Measurements from ENCODE around the gene PROK1.
"Not testable (repeated sequence)": the region's sequence is repeated elsewhere in the genome, so short reads cannot be mapped to it uniquely, and the experiment has no call there.

PROK1 gene, protein sequence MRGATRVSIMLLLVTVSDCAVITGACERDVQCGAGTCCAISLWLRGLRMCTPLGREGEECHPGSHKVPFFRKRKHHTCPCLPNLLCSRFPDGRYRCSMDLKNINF

DNA sequence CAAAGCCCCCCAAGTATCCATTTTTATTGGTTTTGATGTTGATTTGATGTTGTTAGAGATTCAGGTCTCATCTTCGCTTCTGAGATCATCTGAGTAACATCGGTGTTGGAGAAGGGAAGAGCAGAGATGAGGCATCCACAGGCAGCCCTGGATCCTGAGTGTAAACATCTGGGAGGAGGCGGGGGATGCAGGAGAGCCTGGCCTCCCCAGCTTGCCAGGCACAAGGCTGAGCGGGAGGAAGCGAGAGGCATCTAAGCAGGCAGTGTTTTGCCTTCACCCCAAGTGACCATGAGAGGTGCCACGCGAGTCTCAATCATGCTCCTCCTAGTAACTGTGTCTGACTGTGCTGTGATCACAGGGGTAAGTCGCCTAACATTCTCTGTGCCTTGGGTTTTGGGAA, at the start of gene PROK1:
PROK1 (plus strand) TSS at position 221 of the 400 bp plus-strand sequence; CDS start at position 289, 68 bp downstream.
- DNase-seq (ENCODE audit: low spot score): no peak

DNA sequence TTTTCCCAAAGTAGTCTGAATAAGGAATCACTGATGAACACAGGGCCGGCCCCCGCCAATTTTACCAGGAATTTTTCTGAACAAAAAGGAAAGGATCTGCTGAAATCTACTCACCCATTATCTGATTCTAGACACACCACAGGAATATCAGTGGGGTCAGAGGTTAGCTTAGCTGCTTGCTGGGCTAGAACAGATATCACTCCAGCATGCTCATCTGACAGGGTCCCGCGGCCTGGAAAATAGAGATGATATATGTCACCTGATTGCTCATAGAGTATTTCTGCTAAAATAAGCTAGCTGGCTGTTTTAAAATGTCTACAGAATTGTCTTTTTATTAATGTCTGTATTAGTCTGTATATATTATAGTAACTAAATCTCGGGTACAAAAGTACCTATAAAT, 47.1 kb upstream of the PROK1 start:
- no peak for DNase-seq (ENCODE audit: low spot score)

DNA sequence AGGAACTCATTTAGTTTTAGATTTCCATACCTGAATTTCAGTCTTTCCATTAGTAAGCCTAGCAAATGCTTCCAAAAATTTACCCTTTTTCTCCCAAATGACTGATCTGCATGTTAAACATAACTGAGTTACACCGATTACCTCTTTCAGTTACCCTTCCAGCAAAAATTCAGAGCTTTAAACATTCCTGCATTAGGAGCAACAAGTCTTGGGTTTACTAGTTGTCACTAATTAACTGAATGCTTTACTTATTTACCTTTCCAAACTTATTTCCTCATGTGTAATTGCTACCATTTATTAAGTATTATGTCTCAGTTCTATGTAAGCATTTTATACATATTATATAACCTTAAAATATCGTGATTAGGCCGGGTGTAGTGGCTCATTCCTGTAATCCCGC, 46.5 kb upstream of the PROK1 start:
- no peak for DNase-seq (ENCODE audit: low spot score)

DNA sequence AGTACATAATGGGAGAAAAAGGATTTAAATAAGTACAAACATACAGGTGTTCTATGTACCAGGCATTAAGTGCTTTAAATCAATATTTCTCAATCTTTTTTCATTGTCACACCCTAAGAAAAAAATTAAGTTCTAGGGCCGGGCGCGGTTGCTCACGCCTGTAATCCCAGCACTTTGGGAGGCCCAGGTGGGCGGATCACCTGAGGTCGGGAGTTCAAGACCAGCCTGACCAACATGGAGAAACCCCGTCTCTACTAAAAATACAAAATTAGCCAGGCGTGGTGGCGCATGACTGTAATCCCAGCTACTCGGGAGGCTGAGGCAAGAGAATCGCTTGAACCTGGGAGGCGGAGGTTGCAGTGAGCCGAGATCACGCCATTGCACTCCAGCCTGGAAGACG, 44.5 kb upstream of the PROK1 start:
- DNase-seq (ENCODE audit: low spot score): not testable (repeated sequence)

DNA sequence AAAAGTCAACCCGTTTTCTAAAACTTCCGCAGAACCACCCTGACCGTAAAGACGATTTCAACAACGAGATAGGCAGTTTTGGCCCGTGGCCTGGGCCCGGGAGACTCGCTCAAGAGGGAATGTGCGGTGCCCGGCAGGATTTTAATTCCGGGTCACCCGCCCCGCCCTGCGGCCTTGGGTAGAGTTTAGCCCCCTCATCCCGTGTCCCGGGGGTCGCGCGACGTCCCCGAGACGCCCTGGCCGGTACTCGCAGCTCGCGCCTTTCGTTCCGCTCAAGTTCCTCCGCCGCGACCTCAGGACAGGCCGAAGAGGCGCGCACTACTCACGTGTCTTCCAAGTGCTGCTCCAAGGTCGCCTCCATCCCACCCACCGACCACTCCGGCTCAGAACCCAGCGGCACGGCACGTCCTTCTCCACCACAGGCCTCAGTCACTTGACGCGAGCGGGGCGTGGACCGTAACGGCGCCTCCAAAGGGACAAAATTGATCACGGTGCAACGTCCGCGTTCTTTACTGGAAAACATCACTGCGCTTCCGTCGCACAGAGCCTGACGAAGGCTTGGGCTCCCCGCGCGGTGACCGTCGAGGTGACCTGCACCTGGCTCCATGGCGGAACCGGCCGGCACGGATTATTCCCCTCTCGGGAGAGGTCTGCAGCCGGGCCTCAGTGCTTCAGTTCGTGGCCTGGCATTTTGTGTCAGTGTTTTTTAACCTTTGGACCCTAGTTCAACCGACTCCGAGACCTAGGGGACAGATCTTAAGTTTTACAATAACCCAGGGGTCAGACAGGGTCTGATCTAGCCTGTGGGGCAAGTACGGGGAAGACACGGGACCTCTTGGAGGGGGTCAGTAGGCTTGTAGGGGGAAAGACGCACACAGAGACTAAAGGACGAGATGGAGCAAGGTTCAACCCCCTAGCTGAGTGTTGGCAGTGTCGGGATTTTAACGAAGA, 43.4 kb upstream of the PROK1 start, which contains the start of gene LAMTOR5:
LAMTOR5 (minus strand) TSS at position 435 of the 951 bp plus-strand sequence; CDS start at position 361, 74 bp downstream.
- peak; percentile 86 for DNase-seq (ENCODE audit: low spot score)

DNA sequence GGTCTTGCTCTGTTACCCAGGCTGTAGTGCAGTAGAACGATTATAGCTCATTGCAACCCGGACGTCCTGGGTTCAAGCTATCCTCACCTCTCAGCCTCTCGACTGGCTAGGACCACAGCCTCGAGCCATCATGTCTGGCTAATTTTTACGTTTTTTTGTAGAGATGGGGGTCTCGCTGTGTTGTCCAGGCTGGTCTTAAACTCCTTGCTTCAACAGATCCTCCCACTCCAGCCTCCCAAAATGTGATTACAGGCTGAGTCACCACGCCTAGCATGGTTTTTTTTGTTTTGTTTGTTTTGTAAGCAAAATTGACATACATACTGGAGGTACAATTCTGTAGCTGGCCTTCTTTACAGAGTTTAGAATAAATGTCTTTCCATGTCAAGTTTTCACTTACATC, 42.5 kb upstream of the PROK1 start:
- DNase-seq (ENCODE audit: low spot score): no peak

DNA sequence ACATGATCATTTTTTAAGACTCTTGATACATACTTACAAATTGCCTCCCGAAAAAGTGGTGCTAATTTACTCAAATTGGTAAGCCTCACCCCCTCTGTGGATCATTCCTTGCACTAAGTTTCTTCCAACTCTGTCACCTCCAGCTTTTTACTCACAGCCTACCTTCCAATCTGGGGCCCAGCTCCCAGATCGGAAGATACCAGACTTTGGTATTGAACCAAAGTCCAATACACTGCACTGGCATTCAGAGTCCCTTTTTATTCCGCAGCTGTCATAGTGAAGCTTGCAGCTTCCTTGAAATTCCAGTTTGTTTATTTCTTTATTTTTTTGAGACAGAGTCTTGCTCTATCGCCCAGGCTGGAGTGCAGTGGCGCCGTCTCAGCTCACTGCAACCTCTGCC, 41.6 kb upstream of the PROK1 start:
- DNase-seq (ENCODE audit: low spot score): no peak

DNA sequence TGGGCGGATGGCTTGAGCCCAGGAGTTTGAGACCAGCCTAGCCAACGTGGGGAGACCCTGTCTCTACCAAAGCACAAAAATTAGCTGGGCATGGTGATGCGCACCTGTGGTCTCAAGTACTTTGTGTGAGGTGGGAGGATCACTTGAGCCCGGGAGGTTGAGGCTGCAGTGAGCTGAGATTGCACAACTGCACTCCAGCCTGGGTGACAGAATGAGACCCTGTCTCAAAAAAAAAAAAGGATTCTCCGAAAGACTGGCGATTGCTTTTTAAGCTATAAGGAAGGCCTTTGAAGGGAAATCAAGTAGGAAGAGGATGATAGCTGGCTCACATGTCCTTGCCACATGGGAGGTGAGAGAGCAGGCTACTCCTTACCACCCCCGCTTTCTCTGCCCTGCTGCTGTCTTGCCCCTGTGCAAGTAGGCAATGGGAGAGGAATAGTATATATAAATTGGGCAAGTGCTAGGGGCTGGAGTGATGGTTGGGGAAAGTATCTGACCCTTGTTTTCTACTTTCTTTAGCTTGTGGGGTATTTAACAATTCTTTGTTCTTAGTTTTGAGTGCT, 39.7 kb upstream of the PROK1 start:
- DNase-seq (ENCODE audit: low spot score): no peak

DNA sequence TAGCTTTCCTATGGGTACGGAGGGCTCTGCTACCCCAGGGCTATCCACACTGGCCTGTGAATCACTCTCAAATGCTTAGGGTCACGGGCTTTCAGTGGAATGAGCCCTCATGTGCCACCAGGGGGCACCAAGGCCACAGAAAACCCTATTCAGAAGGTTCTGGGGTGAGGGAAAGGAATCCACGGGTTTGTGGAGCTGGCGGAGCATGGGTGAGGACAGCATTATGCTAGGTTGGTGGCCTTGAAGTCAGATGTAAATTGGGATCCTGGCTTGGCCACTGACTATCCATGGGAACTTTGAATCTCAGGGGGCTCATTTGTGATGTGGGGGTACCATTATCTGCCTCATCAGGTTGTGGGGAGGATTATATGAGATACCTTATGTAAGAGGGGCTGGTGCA, 38.4 kb upstream of the PROK1 start:
- peak; percentile 79 for DNase-seq (ENCODE audit: low spot score)

DNA sequence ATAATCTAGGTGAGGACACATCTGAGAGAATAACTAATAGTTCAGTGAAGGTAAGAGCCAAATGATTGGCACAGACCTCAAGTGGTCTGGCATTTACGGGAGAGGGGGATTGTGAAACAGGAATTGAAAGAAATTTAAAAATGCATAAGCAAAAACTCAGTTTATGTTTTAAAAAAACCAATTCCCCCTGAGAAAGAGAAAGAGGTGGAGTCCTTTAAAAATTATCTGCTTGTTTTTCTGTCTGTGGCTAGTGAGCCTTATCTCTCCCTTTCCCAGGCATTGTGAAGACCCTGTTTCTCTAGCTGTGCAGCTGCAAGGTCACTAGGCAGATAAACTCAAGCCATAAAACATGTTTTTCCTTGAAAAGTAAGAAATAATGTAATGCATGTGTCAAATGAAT, 37.9 kb upstream of the PROK1 start:
- not testable (repeated sequence) for DNase-seq (ENCODE audit: low spot score)

DNA sequence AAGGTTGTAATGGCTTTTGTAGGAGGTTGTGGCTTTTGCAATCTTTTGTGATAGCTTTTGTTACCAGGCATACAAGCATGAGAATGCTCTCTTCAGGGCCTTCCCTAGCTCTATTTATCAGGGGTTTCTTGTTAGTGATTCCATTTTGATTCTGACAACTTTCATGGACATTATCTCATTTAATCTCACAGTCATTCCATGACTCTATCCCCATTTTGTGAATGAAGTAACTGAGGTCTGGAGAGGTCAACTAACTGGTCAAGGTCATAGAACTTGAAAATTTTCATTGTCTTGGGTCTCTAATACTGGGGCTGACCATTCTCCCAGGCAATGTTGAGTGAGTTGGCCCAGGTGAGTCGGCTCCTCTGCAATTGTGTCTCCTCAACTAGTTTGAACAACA, 32.2 kb upstream of the PROK1 start:
- DNase-seq (ENCODE audit: low spot score): no peak

DNA sequence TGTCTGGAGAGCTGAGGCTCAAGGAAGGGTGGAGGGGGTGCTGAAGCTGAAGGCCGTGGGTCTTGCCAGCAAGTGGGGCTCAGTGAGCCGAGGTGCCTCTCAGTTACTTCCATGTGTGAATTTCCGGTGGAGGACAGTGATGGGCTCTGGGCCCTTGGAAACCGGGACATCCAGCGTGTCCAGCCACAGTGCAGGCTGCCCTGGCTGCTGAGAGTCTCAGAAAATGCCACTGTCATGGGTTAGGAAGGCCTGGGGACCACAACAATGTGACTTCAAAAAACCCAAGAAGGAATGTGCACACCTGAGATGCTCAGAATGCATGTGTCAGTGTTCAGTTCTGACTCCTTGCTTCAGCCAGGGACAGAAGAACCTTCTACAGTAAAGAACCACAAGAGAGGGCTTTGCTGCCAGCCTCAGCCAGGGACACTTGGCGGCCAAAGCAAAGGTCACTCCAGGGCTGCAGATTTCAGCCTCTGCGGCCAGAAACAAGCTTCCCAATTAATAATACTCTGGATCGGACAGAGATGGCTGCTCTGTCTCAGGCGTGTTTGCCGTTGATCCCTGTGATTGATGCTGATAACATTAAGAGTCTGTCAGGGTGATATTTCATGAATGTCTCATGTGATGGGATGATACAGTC, 30.8 kb upstream of the PROK1 start:
- DNase-seq (ENCODE audit: low spot score): no peak

DNA sequence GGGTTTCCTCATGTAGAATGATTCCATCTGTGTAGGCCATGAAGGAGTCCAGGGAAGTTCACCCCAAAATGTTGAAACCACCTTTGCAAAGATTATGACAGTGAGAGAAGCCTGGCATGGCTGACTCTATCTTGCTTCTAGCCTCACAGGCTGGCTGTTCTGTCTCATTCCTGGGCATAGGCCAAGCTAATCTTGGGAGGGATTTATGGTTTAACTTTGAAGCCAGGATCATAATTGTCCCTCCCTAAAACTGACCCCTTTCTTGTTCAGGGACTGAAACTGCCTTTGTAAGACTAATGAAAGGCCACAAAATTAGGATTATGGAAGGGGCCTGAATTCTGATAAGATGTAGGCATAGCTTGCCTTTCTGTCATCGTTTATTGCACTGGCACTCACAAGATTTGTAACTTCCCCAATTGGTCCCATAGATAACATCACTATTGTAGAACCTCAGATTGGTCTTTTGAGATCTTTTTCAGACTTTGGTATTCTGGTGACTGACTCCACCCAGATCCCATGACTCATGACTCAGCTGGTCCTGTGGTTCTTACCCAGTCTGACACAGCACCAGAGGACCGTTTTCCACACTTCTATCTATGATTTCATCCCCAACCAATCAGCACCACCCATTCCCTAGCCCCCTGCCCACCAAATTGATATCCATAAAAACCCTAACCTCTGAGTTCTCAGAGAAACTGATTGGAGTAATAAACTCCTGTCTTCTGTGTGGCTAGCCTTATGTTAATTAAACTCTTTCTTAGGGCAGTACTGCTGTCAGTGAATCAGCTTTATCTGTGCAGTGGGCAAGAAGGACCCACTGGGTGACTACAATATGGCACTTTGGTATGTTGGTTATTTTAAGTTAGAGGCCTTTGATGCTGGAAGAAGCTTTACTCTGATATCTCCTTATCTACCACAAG, 29.8 kb upstream of the PROK1 start:
- no peak for DNase-seq (ENCODE audit: low spot score)

DNA sequence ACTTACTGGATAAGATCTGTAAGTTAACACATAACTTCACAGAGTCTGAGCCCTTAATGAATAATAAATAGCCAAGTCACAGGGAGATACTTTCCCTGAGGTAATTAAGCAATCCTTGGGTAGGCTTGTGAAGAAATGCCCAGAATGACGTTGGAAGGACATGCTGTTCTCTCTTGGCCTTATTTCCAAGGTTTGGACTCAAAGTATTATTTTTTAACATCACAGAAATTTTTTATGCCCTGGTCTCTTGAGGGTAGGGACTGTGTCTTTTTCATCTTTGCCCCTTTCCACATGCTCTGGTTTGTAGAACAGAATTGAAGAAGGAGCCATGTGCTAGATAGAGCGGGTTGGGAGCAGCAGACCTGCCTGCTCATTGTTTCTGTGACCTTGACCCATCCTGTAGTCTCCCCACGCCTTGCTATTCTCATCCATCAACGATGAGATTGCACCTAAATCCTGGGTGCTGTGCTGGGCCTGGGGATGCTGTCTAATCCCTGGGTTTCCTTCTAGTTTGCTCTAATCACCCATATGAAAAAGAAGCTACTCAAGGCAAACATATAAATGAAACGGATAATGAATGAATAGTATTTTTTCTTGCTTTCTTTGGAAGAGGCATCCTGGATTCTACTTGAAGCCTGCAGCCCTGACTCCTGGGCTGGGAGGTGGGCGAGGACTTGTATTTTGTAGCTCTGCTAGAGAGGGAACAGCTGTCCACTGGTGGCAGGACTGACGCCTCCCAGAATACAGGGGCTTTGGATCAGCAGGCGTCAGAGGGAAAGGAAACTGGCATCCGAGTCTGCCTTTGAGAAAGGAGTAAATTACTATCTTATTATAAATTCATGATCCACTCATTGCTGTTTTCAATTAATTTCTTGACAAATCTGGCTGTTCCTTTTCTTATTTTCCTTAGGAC, 26.0 kb upstream of the PROK1 start:
- DNase-seq (ENCODE audit: low spot score): no peak

DNA sequence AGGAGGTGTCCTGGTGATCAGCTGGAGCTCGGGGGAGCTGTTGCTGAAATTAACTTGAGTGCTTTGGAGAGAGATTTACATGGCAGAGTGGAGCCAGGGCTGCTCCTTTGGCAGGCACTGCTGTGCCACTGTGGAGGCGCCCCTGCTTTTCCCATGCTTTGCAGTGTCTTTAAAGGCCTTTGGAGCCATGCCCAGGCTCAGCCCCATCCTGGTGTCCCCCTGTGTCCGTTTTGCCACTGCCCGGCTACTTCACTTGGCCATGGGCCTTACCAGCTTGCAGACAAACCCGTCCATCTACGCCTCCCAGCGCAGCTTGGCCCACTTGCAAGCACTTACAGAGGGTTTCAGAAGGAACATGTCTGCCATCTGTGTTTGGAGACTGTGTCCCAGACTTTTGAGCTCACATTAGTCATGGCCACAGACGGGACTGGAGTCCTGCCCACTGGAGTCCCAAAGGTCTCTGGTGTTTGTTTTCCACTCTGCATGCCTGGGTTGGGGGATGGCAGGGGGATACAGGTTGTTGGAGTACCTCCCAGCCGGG, 25.3 kb upstream of the PROK1 start:
- DNase-seq (ENCODE audit: low spot score): peak; percentile 24

DNA sequence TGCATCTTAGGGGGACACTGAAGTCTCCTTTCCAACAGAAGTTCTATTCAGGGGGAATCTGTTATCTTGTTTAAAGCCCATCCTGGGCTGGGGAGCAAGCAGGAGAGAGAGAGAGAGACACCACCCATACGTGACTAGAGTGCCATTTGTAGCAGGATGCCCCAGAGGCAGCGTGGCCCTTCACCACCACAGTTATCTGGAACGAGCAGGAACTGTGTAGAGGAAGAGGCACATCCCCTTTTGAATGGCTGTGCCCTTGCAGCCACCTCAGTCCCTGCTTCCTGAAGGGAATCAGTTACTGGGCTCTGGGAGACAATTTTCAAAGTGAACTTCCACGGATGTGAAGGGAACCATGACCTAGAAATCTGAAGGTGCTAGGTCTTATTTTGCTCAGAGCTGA, 24.1 kb upstream of the PROK1 start:
- DNase-seq (ENCODE audit: low spot score): no peak

DNA sequence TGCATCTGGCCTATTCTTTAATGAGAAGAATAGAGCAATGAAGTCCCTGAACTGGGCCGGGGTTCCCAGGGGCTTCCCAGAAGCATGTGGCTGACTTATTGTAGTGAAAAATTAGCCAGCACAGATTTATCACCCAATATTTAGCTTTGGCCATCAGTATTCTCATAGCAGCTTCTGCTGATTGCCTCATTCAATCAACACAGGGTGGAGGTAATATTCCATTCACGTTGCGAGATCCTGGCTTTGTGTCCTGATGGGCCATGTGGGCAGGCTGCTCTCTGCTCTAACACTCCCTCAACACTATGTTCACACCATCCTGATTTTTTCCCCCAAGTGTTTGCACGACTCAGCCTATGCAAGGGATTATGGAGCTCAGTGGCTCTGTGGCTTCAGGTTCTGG, 22.0 kb upstream of the PROK1 start:
- no peak for DNase-seq (ENCODE audit: low spot score)

DNA sequence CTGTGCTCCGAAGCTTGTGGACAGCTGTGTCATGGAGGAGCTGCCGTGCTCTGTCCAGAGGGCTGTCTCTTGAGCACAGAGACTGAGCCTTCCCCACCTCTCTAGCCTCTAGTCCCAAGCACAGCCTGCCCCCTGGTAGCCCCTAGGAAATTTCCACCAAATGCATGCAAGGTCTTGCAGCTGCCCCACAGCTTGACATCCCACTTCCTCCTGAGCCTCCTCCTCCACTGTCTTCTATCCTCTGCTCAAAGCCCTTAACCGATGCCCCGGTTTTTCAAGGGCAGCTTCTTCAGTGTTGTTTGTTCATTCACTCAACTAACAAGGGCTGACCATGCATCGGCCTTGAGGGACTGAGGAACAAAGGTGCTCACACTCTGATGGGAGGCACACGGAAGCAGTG, 20.6 kb upstream of the PROK1 start:
- no peak for DNase-seq (ENCODE audit: low spot score)

DNA sequence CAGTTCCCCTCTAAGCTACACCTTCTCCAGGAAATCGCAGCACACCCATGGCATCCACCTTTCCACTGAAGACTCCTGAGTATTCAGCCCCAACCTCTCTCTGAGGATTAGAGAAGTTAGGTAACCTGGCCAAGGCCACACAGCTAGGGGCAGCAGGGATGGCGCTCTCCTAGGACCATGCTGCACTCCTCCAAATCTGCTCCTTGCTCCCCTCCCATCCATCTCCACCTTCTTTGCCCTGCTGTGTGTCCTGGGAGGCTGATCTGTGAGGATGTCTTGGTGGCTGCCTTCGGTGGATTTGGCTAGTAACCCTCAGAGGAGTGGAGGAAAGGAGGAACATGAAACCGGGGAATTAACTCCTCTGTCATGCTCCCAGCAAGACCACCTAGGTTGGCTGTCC, 20.0 kb upstream of the PROK1 start:
- no peak for DNase-seq (ENCODE audit: low spot score)

DNA sequence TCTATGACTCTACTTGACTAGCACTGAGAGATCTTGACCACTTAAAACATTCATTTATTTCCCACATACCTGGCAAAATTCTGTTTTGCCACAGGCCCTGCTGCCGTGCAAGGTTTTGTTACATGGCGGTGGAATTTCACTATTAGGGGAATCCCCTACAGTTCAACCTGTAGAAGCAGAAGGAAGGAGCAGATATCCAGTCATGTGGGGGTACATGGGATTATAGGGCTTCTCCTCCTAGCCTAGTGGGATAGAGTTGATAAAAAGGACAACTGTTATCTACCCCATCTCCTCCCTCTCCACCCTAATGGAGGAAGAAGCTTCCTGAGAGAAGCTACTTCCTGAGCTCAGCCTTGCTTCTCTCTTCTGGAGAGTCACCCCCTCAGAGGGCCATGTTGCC, 17.7 kb upstream of the PROK1 start:
- no peak for DNase-seq (ENCODE audit: low spot score)

Data from pons (tissue), 1 donor.